NT2/D1 (cell line): ENCODE measurements around the gene FAM167B.

Experiments used
- SUZ12 ChIP-seq: IDR thresholded peaks from 2 replicates; pipeline ENCODE4 v1.6.1; 2011; ENCODE audit not compliant: insufficient read length, insufficient read depth; ENCODE audit errors: extremely low read depth
- YY1 ChIP-seq: IDR thresholded peaks from 2 replicates; pipeline ENCODE4 v1.6.1; 2011; ENCODE audit not compliant: insufficient read length, insufficient read depth
- ZNF274 ChIP-seq: IDR thresholded peaks from 2 replicates; pipeline ENCODE4 v1.6.1; 2011; ENCODE audit warnings: mild to moderate bottlenecking, low read depth, low read length

DNA sequence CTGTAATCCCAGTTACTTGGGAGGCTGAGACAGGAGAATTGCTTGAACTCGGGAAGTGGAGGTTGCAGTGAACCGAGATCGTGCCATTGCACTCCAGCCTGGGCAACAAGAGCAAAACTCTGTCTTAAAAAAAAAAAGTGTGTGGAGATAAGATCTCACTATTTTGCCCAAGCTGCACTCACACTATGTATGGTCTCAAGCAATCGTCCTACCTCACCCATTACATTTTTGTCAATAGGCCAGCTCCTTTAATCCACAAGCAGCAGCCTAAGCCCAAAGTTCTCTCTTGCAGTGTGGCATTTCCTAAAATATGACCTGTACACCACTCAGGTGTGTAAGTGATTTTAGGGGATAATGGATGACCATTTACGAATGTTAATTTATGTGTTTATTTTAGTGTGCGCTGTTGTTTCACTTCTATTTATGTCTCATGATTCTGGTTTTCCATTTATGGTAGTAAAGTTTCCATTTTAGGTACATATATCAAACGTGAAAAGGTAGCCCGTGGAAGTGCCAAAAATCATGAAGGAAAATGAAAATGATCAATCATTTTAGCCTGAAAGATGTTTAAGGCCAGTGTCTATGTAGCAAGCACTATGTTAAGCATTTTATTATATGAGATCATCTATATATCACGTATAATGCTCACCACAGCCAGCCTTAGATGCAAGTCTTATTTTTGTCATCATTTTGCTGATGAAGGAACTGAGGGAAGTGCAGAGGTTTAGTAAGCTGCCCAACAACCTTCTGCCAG is 9.6 kb downstream of the FAM167B start:
- TF ChIP-seq SUZ12 (no peak), YY1 (no peak), ZNF274 (no peak)
